ENCODE measurements around the gene ERBB4. TPM values are rescaled to one million over a fixed set of nuclear protein-coding genes. Genes with fewer than 3 reads are reported as not detected.

The ERBB4 gene
- total RNA-seq, 1 donor from 2014 or later, result 9.2 TPM

DNA sequence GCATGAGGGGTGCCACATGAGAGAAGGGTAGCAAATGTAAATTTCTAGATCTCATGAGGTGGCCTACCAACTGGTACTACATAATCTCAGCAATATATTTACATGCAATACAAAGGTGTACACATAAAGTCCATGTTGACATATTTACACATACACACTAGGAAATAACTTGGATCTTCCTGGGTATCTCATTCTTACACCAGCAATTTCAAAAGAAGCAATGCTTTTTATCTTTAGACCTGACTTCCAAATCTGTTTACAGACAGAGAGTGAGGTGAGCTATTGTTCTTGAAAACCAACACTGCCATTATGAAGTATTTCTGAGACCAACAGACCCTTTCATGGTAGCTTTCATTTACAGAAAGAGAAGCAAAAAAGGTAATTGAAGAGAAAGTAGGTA, 184.2 kb downstream of the ERBB4 start:
- no peak overlapping the region for H3K27ac Mint-ChIP-seq
- peaks cover 4% of the 10 kb centered on the region for H3K9me3 Mint-ChIP-seq
- TF ChIP-seq, protein P1, sequence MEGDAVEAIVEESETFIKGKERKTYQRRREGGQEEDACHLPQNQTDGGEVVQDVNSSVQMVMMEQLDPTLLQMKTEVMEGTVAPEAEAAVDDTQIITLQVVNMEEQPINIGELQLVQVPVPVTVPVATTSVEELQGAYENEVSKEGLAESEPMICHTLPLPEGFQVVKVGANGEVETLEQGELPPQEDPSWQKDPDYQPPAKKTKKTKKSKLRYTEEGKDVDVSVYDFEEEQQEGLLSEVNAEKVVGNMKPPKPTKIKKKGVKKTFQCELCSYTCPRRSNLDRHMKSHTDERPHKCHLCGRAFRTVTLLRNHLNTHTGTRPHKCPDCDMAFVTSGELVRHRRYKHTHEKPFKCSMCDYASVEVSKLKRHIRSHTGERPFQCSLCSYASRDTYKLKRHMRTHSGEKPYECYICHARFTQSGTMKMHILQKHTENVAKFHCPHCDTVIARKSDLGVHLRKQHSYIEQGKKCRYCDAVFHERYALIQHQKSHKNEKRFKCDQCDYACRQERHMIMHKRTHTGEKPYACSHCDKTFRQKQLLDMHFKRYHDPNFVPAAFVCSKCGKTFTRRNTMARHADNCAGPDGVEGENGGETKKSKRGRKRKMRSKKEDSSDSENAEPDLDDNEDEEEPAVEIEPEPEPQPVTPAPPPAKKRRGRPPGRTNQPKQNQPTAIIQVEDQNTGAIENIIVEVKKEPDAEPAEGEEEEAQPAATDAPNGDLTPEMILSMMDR (IDR thresholded peaks at IDR 0.05; ENCODE audit: unreplicated experiment), result no peak
- H3K27me3 Mint-ChIP-seq (ENCODE audit: low read depth), result no peaks in the 10 kb centered on the region
- no peak overlapping the region for H3K4me3 Mint-ChIP-seq
- H3K4me1 Mint-ChIP-seq, result peaks cover 23% of the 10 kb centered on the region
- no peaks in the 10 kb centered on the region for H3K36me3 Mint-ChIP-seq
- DNase-seq (ENCODE audit: low spot score in 2 of 2, unreplicated experiment in 2 of 2), result no peak

DNA sequence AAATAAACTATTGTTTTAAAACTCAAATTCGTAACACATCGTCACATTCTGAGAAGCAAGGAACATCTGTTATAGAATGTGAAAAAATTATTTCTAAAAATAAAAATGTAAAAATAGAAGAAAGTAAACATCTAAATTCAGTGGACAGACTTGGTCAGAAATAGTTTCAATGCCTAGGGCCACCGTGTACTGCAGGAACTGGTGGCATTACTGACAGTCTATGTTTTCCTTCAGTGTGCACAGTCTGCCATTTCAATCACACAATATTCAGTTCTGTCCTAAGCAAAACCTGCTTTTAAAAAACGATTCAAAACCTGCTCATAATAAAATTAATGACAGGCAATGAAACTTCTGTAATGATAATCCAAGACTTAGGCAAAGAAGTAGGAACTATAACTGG, 190.1 kb downstream of the ERBB4 start:
- Mint-ChIP-seq H3K36me3 (no peaks in the 10 kb centered on the region), H3K4me1 (no peaks in the 10 kb centered on the region), H3K27me3 (ENCODE audit: low read depth) (no peaks in the 10 kb centered on the region), H3K27ac (no peak overlapping the region), H3K4me3 (no peak overlapping the region), H3K9me3 (peaks cover 4% of the 10 kb centered on the region)
- TF ChIP-seq, protein P1 (IDR thresholded peaks at IDR 0.05; ENCODE audit: unreplicated experiment), result no peak
- DNase-seq (ENCODE audit: low spot score in 2 of 2, unreplicated experiment in 2 of 2), result no peak

DNA sequence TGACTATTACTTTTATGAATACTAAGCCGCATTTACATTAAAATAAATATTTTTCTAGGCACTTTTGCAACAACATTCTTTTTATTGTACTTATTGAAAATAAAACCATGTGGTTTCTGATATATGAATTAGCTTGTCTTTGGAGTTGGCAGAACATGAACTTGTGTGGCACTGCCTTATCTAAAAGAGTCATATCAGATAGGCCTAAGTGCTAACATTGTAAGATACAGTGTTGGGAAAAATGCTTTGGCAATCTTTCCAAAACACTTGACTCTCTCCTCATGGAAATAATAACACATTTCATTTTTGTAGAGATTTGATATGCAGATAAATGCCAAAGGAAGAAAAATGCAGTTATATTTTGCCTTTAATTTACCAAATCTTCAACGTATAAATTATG, 191.7 kb downstream of the ERBB4 start:
- Mint-ChIP-seq H3K27me3 (ENCODE audit: low read depth) (no peaks in the 10 kb centered on the region), H3K4me1 (no peaks in the 10 kb centered on the region), H3K36me3 (peaks cover 2% of the 10 kb centered on the region), H3K9me3 (peaks cover 11% of the 10 kb centered on the region), H3K27ac (no peak overlapping the region), H3K4me3 (no peak overlapping the region)
- TF ChIP-seq, protein P1 (IDR thresholded peaks at IDR 0.05; ENCODE audit: unreplicated experiment), result no peak
- no peak for DNase-seq (ENCODE audit: low spot score in 2 of 2, unreplicated experiment in 2 of 2)

DNA sequence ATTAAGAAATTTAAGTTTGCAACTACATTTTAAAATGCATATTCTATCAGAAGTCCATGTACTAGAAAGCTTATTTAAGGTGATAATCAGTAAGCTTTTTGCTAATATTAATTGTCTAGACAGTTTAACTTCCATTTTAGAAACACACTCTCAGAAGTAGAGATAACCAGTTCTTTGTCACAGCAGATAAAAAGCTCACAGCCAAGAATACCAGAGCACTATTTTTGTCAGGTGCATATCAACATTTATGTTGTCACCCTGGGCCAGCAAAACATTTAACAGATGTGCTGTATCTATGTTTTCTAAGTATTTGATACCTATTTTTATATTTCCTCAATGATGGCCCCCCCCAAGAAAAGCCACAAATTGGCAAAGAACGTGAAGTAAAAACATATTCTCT, 192.6 kb downstream of the ERBB4 start:
- Mint-ChIP-seq H3K27ac (no peak overlapping the region), H3K4me3 (no peak overlapping the region), H3K9me3 (peaks cover 9% of the 10 kb centered on the region), H3K4me1 (no peaks in the 10 kb centered on the region), H3K36me3 (peaks cover 2% of the 10 kb centered on the region), H3K27me3 (ENCODE audit: low read depth) (no peaks in the 10 kb centered on the region)
- DNase-seq (ENCODE audit: low spot score in 2 of 2, unreplicated experiment in 2 of 2), result no peak
- TF ChIP-seq, protein P1 (IDR thresholded peaks at IDR 0.05; ENCODE audit: unreplicated experiment), result no peak

DNA sequence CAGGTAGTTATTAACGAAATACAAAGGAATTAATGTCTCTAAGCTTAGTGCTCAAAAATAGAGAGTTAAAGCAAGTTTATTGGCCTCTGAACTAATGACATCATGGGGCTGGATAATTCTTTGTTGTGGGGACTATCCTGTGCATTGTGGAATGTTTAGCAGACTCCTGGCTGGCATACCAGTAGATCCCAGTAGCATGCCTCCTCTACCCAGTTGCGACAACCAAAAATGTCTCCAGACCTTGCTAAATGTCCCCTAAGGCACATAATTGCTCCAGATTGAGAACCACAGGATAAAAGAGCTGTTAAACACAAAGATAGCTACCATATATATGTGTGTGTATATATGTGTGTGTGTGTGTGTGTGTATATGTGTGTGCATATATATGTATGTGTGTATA, 194.5 kb downstream of the ERBB4 start:
- no peaks in the 10 kb centered on the region for H3K4me1 Mint-ChIP-seq

More for the DNA sequence above, 194.5 kb downstream of the ERBB4 start:
- Mint-ChIP-seq H3K27me3 (ENCODE audit: low read depth) (no peaks in the 10 kb centered on the region), H3K4me3 (no peak overlapping the region), H3K27ac (no peak overlapping the region), H3K9me3 (peaks cover 9% of the 10 kb centered on the region), H3K36me3 (peaks cover 2% of the 10 kb centered on the region)
- no peak for DNase-seq (ENCODE audit: low spot score in 2 of 2, unreplicated experiment in 2 of 2)
- TF ChIP-seq, protein P1 (IDR thresholded peaks at IDR 0.05; ENCODE audit: unreplicated experiment), result no peak
